HCEC 1CT (cell line): ENCODE data around the gene DNAH14.
A peak's percentile ranks its signal among the peaks of the same experiment; 100 is the strongest.

Experiments
- DNase-seq: peaks from one replicate; pipeline ENCODE4 v3.0.0-alpha.2; 2017

The DNAH14 gene

GRCh38 chr1:225435076-225435475, 505.6 kb downstream of the DNAH14 start:
- no peak for DNase-seq

DNA sequence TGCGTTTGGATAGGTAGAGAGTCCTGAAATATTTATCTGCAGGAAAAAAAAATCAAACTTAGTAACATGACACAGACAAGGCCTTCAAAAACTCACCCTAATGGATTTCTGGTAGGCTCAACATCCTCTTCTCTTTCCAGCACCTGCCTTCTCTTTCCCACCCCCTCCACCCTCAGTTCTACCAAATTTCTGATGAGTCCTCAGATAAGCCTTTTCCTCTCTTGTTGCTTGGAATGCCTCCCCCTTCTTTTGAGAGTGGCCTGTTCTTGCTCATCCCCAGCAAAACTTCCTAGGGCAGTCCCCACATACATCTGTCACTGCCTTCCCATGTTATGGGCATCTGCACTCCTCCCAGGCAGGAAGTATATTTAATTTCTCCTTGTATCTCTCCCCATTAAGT, 506.0 kb downstream of the DNAH14 start:
- DNase-seq: no peak

DNA sequence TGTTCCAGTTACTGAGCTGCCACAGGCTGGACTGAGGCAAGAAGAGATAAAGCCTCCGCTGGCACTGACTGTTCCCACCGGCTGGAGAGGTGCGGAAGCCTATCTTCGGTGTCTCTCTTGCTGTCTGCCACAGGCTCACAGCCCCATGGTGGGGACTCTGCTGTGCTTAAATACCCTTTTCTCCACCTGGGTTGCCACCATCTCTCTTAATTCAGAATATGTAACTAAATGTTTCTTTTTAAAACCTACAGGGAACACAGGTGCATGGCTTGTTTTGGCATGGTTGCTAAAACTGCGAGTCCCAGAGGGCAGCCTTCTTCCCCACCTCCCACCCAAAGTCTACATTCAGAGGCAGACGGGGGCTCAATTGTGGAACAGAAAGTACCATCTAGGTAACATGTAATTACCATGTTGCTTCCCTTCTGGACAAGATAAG, 506.5 kb downstream of the DNAH14 start:
- no peak for DNase-seq

DNA sequence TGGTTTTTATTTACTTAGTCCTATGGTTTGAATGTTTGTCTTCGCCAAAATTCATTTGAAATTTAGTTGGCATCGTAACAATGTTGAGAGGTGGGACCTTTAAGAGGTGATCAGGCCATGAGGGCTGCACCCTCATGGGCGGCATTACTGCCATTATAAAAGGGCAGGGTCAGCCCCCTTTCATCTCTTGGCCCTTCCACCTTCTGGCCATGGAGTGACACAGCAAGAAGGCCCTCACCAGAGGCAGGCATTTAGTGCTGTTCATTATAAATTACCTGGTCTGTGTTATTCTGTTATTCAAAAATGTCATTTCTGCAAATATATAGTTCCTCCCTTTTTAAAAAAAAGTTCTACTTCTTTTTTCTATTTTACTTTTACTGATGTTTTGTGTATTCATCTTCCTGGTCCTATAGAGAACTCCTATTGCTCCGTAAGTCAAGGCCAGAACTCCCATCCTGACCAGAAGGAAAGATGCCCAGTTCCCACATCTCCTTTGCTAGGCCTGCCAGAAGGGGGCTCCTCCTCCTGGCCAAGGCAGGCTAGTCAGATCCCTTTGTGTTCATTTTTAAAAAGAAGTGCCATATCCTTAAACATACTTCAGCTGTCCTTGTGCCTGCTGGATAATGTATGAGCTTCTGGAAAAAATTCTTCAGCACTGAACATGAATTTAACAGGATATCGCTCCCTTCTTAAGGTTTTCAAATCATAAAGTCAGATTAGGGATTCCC, 508.4 kb downstream of the DNAH14 start:
- peak; percentile 50 for DNase-seq

GRCh38 chr1:225440380-225441221, 511.1 kb downstream of the DNAH14 start:
- no peak for DNase-seq

- DNase-seq: no peak
Observed at GRCh38 chr1:225441314-225442122, 512.0 kb downstream of the DNAH14 start.

DNA sequence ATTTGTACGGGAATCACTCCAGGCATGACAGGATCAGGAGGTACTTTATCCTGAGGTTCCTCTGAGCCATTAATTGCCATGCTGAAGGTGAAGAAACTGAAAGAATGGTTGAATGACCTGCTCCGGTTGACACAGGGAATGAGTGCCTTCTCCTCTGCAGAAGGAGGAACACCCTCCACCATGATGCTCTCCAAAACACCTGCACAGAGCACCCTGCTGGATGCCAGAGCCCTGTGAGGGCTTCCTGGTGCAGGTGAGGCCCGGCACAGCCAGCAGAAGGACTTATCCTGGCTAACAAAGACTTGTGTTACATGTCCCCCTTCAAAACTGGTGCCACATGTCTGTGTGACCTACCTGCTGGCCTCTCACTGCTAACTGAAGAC, 512.6 kb downstream of the DNAH14 start:
- no peak for DNase-seq

- DNase-seq: no peak
Observed at GRCh38 chr1:225445639-225446594, 516.4 kb downstream of the DNAH14 start.

DNA sequence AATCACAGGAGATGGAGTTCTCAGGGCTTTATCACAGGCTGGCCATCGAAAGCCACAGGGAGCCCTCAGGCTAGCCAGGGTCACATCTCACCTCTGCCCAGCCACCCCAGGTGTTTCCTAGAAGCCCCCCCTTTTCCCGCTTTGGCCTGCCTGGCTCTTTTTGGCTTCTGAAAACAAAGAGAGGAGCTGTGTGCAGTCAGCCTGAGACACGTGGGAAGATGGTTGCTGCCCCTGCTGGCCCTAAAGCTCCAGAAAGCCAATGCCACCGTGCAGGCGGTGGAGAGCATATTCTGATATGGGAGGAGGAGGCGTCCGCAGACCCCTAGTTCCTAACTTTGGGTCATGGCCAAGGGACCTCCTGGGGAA, 517.1 kb downstream of the DNAH14 start:
- no peak for DNase-seq

GRCh38 chr1:225446981-225447615, 517.6 kb downstream of the DNAH14 start:
- DNase-seq: no peak

DNA sequence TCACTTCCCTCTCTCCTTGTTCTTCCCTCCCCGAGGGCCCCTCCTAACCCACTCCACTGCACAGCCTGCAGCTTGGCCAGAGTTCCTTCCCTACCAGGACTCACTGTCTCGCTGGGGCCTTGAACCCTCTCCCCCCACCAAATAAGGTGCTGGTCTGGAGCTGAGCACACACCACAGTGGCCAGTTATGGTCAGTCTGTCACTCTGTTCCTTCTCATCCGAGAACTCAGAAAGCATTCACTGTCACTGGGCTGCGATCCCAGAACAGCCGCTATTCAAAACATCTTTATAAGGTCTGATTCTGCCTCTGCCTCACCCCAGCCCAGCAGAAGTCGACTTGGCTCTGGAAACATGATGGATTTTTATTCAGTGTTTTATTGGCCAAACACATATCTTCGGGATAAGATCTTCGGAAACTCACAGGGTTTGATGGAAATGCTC, 518.2 kb downstream of the DNAH14 start:
- no peak for DNase-seq

DNA sequence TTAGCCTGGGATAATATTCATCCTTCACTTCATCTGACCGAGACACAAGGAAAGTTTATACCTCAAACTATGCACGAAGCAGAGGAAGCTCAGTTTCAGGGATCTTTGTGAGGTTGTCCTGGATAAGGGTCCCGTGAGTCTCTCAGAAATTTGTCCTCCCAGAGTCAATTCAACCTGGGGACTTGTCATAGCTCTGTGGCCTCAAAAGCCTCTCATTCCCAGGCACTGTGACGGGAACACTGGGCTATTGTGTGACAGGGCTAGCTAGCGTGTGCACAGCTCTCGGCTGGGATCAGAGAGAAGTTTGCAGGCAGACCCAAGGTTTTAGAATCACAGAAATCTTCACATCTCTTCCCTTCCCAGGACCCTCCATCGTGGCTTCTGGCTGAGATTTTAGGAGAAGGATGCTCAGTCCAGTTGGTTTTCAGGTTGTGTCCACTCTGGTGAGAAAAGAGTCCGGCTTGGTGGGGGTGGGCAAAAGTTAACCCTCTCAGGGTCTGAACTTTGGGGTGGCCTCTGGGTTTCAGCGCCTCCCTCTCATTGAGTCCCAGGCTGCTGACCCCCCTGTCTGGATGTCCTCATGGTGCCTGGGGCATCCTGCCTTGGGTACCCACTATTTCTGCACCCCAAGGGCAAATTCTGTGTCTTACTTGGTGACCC, 518.8 kb downstream of the DNAH14 start:
- DNase-seq: no peak
